H1 (cell line): ENCODE data around the gene CNNM2. TPM values are rescaled to one million over a fixed set of nuclear protein-coding genes. Genes with fewer than 3 reads are reported as not detected.

Experiments
- CTCF ChIA-PET: fragments of 300-600 bp; sonication (Branson Sonifier 250); formaldehyde crosslinking; loops from one replicate; lab custom pipeline; 2021; ENCODE audit not compliant: partially characterized antibody; lab: Charles Lee
- POLR2A ChIA-PET: fragments of 300-600 bp; sonication (Branson Sonifier 250); formaldehyde crosslinking; loops from one replicate; lab custom pipeline; 2021; ENCODE audit warnings: inconsistent platforms; ENCODE audit not compliant: partially characterized antibody; lab: Charles Lee
- DNase-seq, 2 experiments: peaks; one replicate each; pipeline versions ENCODE4 v3.0.0 to v3.0.0-alpha.2; 2010 to 2022; ENCODE audit warnings: low spot score in 2 of 2, low read depth in 1 of 2, mixed read lengths in 1 of 2
- FAIRE-seq: peaks from 2 replicates; lab custom pipeline; 2011; peaks lifted over from hg19 to GRCh38; lab: Jason Lieb, UNC
- H2AFZ ChIP-seq: 2 replicates; pipeline ENCODE4 v1.8.1; 2012; ENCODE audit warnings: low read length, inconsistent platforms
- H2AK5ac ChIP-seq: 2 replicates; pipeline ENCODE4 v1.6.1; 2013; ENCODE audit warnings: low read depth, low read length
- H2BK120ac ChIP-seq: replicated peaks from 2 replicates; pipeline ENCODE3; 2013; ENCODE audit warnings: low read depth, low read length, inconsistent platforms
- H2BK12ac ChIP-seq: 2 replicates; pipeline ENCODE4 v1.6.1; 2013; ENCODE audit warnings: low read depth, low read length
- H2BK15ac ChIP-seq: 2 replicates; pipeline ENCODE4 v1.6.1; 2013; ENCODE audit warnings: low read length
- H2BK20ac ChIP-seq: 2 replicates; pipeline ENCODE4 v1.6.1; 2013; ENCODE audit warnings: low read length
- H2BK5ac ChIP-seq: 2 replicates; pipeline ENCODE4 v1.6.1; 2013; ENCODE audit warnings: low read depth, low read length
- H3K14ac ChIP-seq: 2 replicates; pipeline ENCODE4 v1.6.1; 2013; ENCODE audit warnings: inconsistent platforms; ENCODE audit not compliant: insufficient read length
- H3K18ac ChIP-seq: 2 replicates; pipeline ENCODE4 v1.6.1; 2013; ENCODE audit warnings: low read length; ENCODE audit errors: extremely low read depth
- H3K23ac ChIP-seq: 2 replicates; pipeline ENCODE4 v1.6.1; 2013; ENCODE audit warnings: inconsistent platforms; ENCODE audit not compliant: insufficient read length
- H3K23me2 ChIP-seq: 2 replicates; pipeline ENCODE4 v1.6.1; 2013; ENCODE audit warnings: low read depth, low read length
- H3K27ac ChIP-seq: 2 replicates; pipeline ENCODE4 v1.6.1; 2011; ENCODE audit warnings: low read depth, low read length, inconsistent platforms
- H3K27me3 ChIP-seq, 4 experiments: replicated peaks in 1 of 4; 1 replicate in 1 of 4; 2 replicates in 3 of 4; pipeline versions ENCODE4 v1.6.1 to v1.8.1; 2011 to 2013; ENCODE audit warnings: low read length in 3 of 4, mild to moderate bottlenecking in 3 of 4, inconsistent platforms in 2 of 4, mixed read lengths in 2 of 4, moderate library complexity in 1 of 4; ENCODE audit not compliant: control insufficient read depth in 3 of 4, insufficient read depth in 3 of 4; ENCODE audit errors: extremely low read depth in 1 of 4
- H3K36me3 ChIP-seq, 4 experiments: 2 replicates each; pipeline versions ENCODE4 v1.6.1 to v1.8.1; 2011 to 2013; ENCODE audit warnings: mild to moderate bottlenecking in 4 of 4, low read length in 3 of 4, moderate library complexity in 2 of 4, control low read depth in 1 of 4, inconsistent platforms in 1 of 4; ENCODE audit not compliant: insufficient read depth in 4 of 4, control insufficient read depth in 2 of 4
- H3K4ac ChIP-seq: replicated peaks from 2 replicates; pipeline ENCODE3; 2013; ENCODE audit warnings: low read length, low read depth, mixed read lengths, inconsistent platforms; ENCODE audit not compliant: insufficient read length
- H3K4me1 ChIP-seq, 4 experiments: replicated peaks in 1 of 4; 1 replicate in 1 of 4; 2 replicates in 3 of 4; pipeline versions ENCODE4 v1.6.1 to v1.8.1; 2011 to 2013; ENCODE audit warnings: low read length in 3 of 4, inconsistent platforms in 2 of 4, mixed read lengths in 1 of 4; ENCODE audit not compliant: insufficient read depth in 4 of 4, control insufficient read depth in 3 of 4
- H3K4me2 ChIP-seq, 2 experiments: 2 replicates each; pipeline versions ENCODE4 v1.6.1 to v1.8.1; 2011 to 2013; ENCODE audit warnings: low read depth in 2 of 2, low read length in 2 of 2, control low read depth in 1 of 2, inconsistent platforms in 1 of 2, mild to moderate bottlenecking in 1 of 2; ENCODE audit not compliant: insufficient read depth in 1 of 2
- H3K4me3 ChIP-seq, 4 experiments: fragments of 200-600, 300-600 bp in 1 of 4; sonication (generic), shearing (Covaris generic), sonication (Bioruptor Twin) in 1 of 4; 2 replicates each; pipeline versions ENCODE4 v1.5.1 to v1.8.1; 2011 to 2016; ENCODE audit warnings: low read length in 4 of 4, low read depth in 3 of 4, control low read depth in 2 of 4, inconsistent platforms in 2 of 4, mild to moderate bottlenecking in 2 of 4, mixed read lengths in 1 of 4, moderate library complexity in 1 of 4; ENCODE audit not compliant: insufficient read depth in 2 of 4; ENCODE audit errors: extremely low read depth in 1 of 4
- H3K56ac ChIP-seq: replicated peaks from 2 replicates; pipeline ENCODE3; 2013; ENCODE audit warnings: low read depth, mild to moderate bottlenecking, mixed read lengths, low read length, inconsistent platforms; ENCODE audit not compliant: insufficient read length
- H3K79me1 ChIP-seq: 2 replicates; pipeline ENCODE4 v1.6.1; 2013; ENCODE audit warnings: low read depth, low read length, control low read depth
- H3K79me2 ChIP-seq, 2 experiments: 2 replicates each; pipeline versions ENCODE4 v1.6.1 to v1.8.1; 2012 to 2013; ENCODE audit warnings: low read length in 2 of 2, mild to moderate bottlenecking in 2 of 2, inconsistent platforms in 1 of 2; ENCODE audit not compliant: insufficient read depth in 2 of 2, control insufficient read depth in 1 of 2
- H3K9ac ChIP-seq, 4 experiments: replicated peaks in 1 of 4; 1 replicate in 1 of 4; 2 replicates in 3 of 4; pipeline versions ENCODE4 v1.6.1 to v1.8.1; 2011 to 2013; ENCODE audit warnings: low read depth in 3 of 4, low read length in 3 of 4, control low read depth in 2 of 4, mild to moderate bottlenecking in 2 of 4, moderate library complexity in 2 of 4, inconsistent platforms in 1 of 4; ENCODE audit errors: extremely low read depth in 1 of 4
- H3K9me3 ChIP-seq, 2 experiments: 2 replicates each; pipeline versions ENCODE4 v1.6.1 to v1.8.1; 2012 to 2013; ENCODE audit warnings: mild to moderate bottlenecking in 2 of 2, moderate library complexity in 2 of 2, control low read depth in 1 of 2, inconsistent platforms in 1 of 2, low read depth in 1 of 2, low read length in 1 of 2, mixed read lengths in 1 of 2; ENCODE audit not compliant: insufficient read depth in 2 of 2
- H4K20me1 ChIP-seq, 2 experiments: replicated peaks in 1 of 2; 2 replicates each; pipeline versions ENCODE3 to v1.8.1; 2011 to 2013; ENCODE audit warnings: inconsistent platforms in 2 of 2, low read length in 2 of 2, mild to moderate bottlenecking in 1 of 2; ENCODE audit not compliant: insufficient read depth in 2 of 2, control insufficient read depth in 1 of 2
- H4K5ac ChIP-seq: 2 replicates; pipeline ENCODE4 v1.6.1; 2013; ENCODE audit warnings: low read length, low read depth, mixed read lengths, inconsistent platforms; ENCODE audit not compliant: insufficient read length
- H4K8ac ChIP-seq: 2 replicates; pipeline ENCODE4 v1.8.0; 2013; ENCODE audit warnings: mild to moderate bottlenecking, moderate library complexity, low read length, inconsistent platforms; ENCODE audit not compliant: insufficient read depth; ENCODE audit errors: extremely low read depth
- H4K91ac ChIP-seq: replicated peaks from 2 replicates; pipeline ENCODE3; 2013; ENCODE audit warnings: low read length, mixed read lengths, inconsistent platforms; ENCODE audit not compliant: insufficient read length
- BRCA1 ChIP-seq: IDR thresholded peaks from 2 replicates; pipeline ENCODE4 v1.6.1; 2012; ENCODE audit warnings: low read depth, low read length, improper control_type of control experiment
- CBX8 ChIP-seq: fragments of 300-800, 300-1000 bp; sonication (generic); IDR thresholded peaks from 2 replicates; pipeline ENCODE4 v1.7.1; 2016; ENCODE audit warnings: low read depth, low read length, borderline replicate concordance
- E2F6 ChIP-seq: IDR thresholded peaks from 2 replicates; pipeline ENCODE4 v1.6.1; 2012; ENCODE audit warnings: inconsistent platforms
- EZH2 ChIP-seq: fragments of 200-600 bp; sonication (generic); IDR thresholded peaks from 2 replicates; pipeline ENCODE4 v1.7.1; 2012; ENCODE audit warnings: low read depth, mild to moderate bottlenecking, moderate library complexity, low read length, inconsistent platforms; ENCODE audit not compliant: severe bottlenecking
- HDAC2 ChIP-seq, 2 experiments: fragments of 300-600 bp in 1 of 2; sonication (generic) in 1 of 2; IDR thresholded peaks; 2 replicates each; pipeline ENCODE4 v1.6.1; 2011 to 2012; ENCODE audit warnings: low read depth in 2 of 2, low read length in 2 of 2, mild to moderate bottlenecking in 2 of 2, moderate library complexity in 2 of 2, borderline replicate concordance in 1 of 2, inconsistent platforms in 1 of 2
- KDM5A ChIP-seq: fragments of 200-600 bp; IDR thresholded peaks from 2 replicates; pipeline ENCODE4 v1.7.1; 2012; ENCODE audit warnings: mild to moderate bottlenecking, low read length, inconsistent platforms, mixed read lengths
- NRF1 ChIP-seq: IDR thresholded peaks from 2 replicates; pipeline ENCODE4 v1.6.1; 2011; ENCODE audit warnings: mild to moderate bottlenecking, low read depth, low read length, improper control_type of control experiment
- RBBP5 ChIP-seq: IDR thresholded peaks from 2 replicates; pipeline ENCODE4 v1.7.1; 2012; ENCODE audit warnings: low read depth, mild to moderate bottlenecking, inconsistent platforms, low read length, moderate library complexity, borderline replicate concordance
- SIRT6 ChIP-seq: IDR thresholded peaks from one replicate; pipeline ENCODE4 v1.7.1; 2012; ENCODE audit warnings: low read length, inconsistent platforms
- SRF ChIP-seq: IDR thresholded peaks from 2 replicates; pipeline ENCODE4 v1.6.1; 2011; ENCODE audit warnings: mild to moderate bottlenecking, low read depth, low read length, moderate library complexity
- SUZ12 ChIP-seq: fragments of 200-600 bp; sonication (generic); IDR thresholded peaks from 2 replicates; pipeline ENCODE4 v1.6.1; 2012; ENCODE audit warnings: mild to moderate bottlenecking, inconsistent platforms, low read length, moderate library complexity, mixed read lengths
- YY1 ChIP-seq: IDR thresholded peaks from 2 replicates; pipeline ENCODE4 v1.6.1; 2011; ENCODE audit warnings: low read depth, mild to moderate bottlenecking, low read length
- polyA plus RNA-seq, 7 experiments: library from polyadenylated mRNA; depleted of rRNA in 3 of 7; stranded (reverse) in 5 of 7; unstranded in 2 of 7; fragments of >200 nt in 5 of 7; fragments of 200-250 nt in 2 of 7; gene quantifications; 1 replicate in 5 of 7; 2 replicates in 1 of 7; 4 replicates in 1 of 7; pipeline versions ENCODE4 v1.2.1 to v1.2.3, GENCODE V29; 2011 to 2013; ENCODE audit warnings: missing spikeins in 2 of 7, mixed read lengths in 2 of 7
- total RNA-seq: library from RNA; stranded (reverse); fragmentation: NEBNext Ultra II Directional; extraction: Animal tissue kit (Norgen Biotek cat#: 25700); gene quantifications from 2 replicates; pipeline ENCODE4 v1.2.1, GENCODE V29; 2021

The CNNM2 gene
- total and polyA plus RNA-seq, 2 of the 8 experiments (the other 6 are each of a cell fraction or from before 2014, with no cell fraction given), result 7.3 to 23.6 TPM

GRCh38 chr10:102967123-102967522 is 49.0 kb downstream of the CNNM2 start:
- Histone ChIP-seq H3K23ac (no peak overlapping the region), H2BK12ac (no peak overlapping the region), H3K56ac (no peak overlapping the region), H4K91ac (no peak overlapping the region), H3K9me3 (no peaks in the 10 kb centered on the region), H3K4me1 (no peaks in the 10 kb centered on the region), H2BK120ac (no peak overlapping the region), H3K27ac (no peak overlapping the region), H3K4me2 (no peak overlapping the region), H4K8ac (no peak overlapping the region), H3K14ac (no peak overlapping the region), H3K23me2 (no peaks in the 10 kb centered on the region), H3K27me3 (no peaks in the 10 kb centered on the region), H2BK5ac (no peak overlapping the region), H4K5ac (no peak overlapping the region), H3K9ac (no peak overlapping the region), H2AFZ (no peak overlapping the region), H3K4me3 (no peak overlapping the region), H2AK5ac (no peak overlapping the region), H3K79me1 (no peaks in the 10 kb centered on the region), H2BK15ac (no peak overlapping the region), H3K79me2 (no peaks in the 10 kb centered on the region), H4K20me1 (no peaks in the 10 kb centered on the region), H3K18ac (no peak overlapping the region), H3K36me3 (no peaks in the 10 kb centered on the region), H3K4ac (no peak overlapping the region), H2BK20ac (no peak overlapping the region)
- POLR2A ChIA-PET, result no interaction called here
- DNase-seq, result no peak
- CTCF ChIA-PET, result interaction anchor here (1.2 kb wide), 1 partner anchor 10 kb away, joined by 5 read pairs; no protein-coding TSS in a partner anchor
- no peak for FAIRE-seq
- TF ChIP-seq SIRT6, result no peak
- TF ChIP-seq RBBP5, result no peak
- TF ChIP-seq SUZ12, result no peak
- no peak for TF ChIP-seq KDM5A
- no peak for TF ChIP-seq NRF1
- no peak for TF ChIP-seq CBX8
- no peak for TF ChIP-seq EZH2
- no peak for TF ChIP-seq HDAC2 (IDR thresholded peaks at IDR 0.05; ENCODE audit: borderline replicate concordance in 1 of 2, low read depth in 2 of 2, low read length in 2 of 2)
- no peak for TF ChIP-seq YY1
- no peak for TF ChIP-seq SRF
- TF ChIP-seq E2F6, result no peak
- TF ChIP-seq BRCA1, result no peak
